ENCODE results near the gene IFT74.

IFT74 gene

DNA sequence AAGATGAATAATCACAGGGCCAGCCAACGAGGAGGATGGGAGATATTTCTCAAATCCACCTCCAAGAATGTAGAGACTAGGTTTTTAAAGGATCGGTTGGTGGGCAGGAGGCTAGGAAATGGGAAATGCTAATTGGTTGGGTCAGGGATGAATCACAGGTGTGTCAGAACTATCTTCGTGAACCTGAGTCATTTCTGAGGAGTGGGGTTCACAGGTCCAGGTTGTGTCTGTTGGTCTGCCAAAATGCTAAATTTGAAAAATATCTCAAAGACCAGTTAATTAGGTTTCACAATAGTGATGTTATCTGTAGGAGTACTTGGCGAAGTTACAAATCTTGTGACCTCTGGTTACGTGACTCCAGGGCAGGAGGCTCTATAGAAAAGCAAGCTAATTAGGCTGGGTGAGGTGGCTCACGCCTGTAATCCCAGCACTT, 6.6 kb upstream of the IFT74 start:
- Mint-ChIP-seq H3K4me3 (no peak overlapping the region), H3K27me3 (ENCODE audit: low read depth) (no peaks in the 10 kb centered on the region), H3K4me1 (ENCODE audit: low read depth) (peaks cover 28% of the 10 kb centered on the region), H3K27ac (no peak overlapping the region), H3K9me3 (no peaks in the 10 kb centered on the region), H3K36me3 (ENCODE audit: low read depth) (peaks cover 11% of the 10 kb centered on the region)
- no peak for DNase-seq (ENCODE audit: low spot score)

DNA sequence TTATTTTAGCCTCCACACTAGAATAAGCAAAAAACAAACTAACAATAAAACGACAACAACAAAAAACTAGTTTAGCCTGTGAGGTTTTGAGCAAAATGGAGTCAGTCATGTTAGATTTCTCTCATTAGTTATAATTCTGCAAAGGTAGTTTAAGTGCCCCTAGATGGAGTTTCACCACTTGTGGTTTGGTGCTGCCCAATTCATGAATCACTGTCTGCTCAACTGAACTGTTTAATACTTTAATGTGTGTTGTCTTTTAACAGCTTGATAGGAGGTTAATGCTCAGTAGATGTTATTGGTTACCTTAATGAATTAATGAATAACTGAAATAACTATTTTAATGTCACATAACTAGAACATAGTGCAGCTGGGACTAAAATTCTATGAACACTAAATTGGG, 5.7 kb upstream of the IFT74 start:
- Mint-ChIP-seq H3K4me3 (no peak overlapping the region), H3K27me3 (ENCODE audit: low read depth) (no peaks in the 10 kb centered on the region), H3K27ac (no peak overlapping the region), H3K9me3 (no peaks in the 10 kb centered on the region), H3K4me1 (ENCODE audit: low read depth) (peaks cover 32% of the 10 kb centered on the region), H3K36me3 (ENCODE audit: low read depth) (peaks cover 9% of the 10 kb centered on the region)
- no peak for DNase-seq (ENCODE audit: low spot score)

DNA sequence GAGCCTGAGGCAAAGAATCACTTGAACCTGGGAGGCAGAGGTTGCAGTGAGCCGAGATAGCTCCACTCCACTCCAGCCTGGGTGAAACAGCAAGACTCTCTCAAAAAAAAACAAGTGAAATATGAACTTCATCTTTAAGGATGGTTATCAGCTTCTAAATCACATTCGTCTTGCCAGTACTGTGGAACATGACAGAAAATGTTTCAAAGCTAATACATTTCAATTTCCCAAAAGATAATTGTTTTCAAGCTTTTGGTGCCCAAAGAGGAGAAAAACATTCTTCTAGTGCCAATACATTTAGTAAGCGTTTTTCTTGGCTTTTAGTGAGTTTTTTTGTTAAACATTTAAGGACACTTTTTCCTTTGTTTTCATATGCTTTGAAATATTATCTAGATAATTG, 4.4 kb upstream of the IFT74 start:
- Mint-ChIP-seq H3K4me1 (ENCODE audit: low read depth) (peaks cover 34% of the 10 kb centered on the region), H3K27ac (no peak overlapping the region), H3K4me3 (no peak overlapping the region), H3K27me3 (ENCODE audit: low read depth) (no peaks in the 10 kb centered on the region), H3K9me3 (no peaks in the 10 kb centered on the region), H3K36me3 (ENCODE audit: low read depth) (no peaks in the 10 kb centered on the region)
- no peak for DNase-seq (ENCODE audit: low spot score)

DNA sequence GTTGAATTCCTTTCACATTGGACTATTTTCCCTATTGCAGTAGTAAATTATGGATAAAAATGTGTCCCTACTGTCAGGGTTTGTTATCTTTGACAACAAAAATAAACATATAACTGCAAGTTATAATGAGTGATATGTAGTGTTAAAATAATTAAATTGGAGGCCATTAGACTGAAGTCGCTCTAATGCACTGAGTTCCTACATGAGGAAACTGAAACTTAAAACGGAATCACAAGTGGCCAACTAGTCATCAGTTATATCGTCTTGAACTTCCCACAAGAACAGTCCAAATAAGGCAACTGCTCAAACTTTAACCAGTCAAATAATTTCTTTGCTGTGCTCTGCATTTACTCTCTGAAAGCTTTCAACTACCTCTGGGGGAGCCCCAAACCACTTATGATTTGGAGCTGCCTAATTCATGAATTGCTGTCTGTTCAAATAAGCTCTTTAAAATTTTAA, 2.1 kb upstream of the IFT74 start:
- Mint-ChIP-seq H3K27ac (peak overlapping the region; percentile 65), H3K9me3 (no peaks in the 10 kb centered on the region), H3K4me1 (ENCODE audit: low read depth) (peaks cover 36% of the 10 kb centered on the region), H3K27me3 (ENCODE audit: low read depth) (no peaks in the 10 kb centered on the region), H3K4me3 (peak overlapping the region; percentile 47), H3K36me3 (ENCODE audit: low read depth) (no peaks in the 10 kb centered on the region)
- no peak for DNase-seq (ENCODE audit: low spot score)

DNA sequence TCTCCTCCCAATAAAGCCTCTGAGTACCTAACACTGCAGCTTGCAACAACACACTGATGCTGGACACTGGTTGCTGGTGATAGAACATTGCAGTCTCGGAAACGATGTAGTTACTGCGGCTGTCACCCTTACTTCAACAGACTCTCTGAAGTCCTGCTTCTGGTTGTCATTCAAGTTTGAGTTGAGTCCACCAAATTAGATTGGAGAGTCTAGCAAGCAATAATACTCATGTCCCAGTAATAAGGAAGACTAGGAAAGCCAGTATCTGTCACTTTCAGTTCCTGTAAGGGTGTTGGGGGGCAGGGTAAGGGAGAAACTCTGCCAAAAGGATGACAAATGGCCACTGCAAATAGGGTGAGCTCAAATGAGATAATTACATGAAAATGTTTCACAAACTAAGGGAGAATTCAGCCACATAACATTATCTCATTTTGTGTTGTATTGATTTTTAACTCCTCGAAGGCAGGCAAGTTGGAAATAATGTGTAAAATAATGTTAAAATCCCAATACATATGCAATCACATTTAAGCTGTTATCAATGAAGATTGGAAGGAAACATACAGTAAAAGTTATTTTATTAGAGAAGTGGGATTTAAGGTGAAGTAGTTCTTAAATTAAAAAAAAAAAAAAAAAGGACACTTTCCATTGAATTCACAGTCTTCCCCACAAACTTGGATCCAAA, 849 bp upstream of the IFT74 start:
- peak overlapping the region; percentile 96 for H3K27ac Mint-ChIP-seq
- H3K4me3 Mint-ChIP-seq, result peak overlapping the region; percentile 87
- H3K9me3 Mint-ChIP-seq, result no peaks in the 10 kb centered on the region
- H3K27me3 Mint-ChIP-seq (ENCODE audit: low read depth), result no peaks in the 10 kb centered on the region
- DNase-seq (ENCODE audit: low spot score), result no peak
- H3K36me3 Mint-ChIP-seq (ENCODE audit: low read depth), result no peaks in the 10 kb centered on the region
- peaks cover 36% of the 10 kb centered on the region for H3K4me1 Mint-ChIP-seq (ENCODE audit: low read depth)

DNA sequence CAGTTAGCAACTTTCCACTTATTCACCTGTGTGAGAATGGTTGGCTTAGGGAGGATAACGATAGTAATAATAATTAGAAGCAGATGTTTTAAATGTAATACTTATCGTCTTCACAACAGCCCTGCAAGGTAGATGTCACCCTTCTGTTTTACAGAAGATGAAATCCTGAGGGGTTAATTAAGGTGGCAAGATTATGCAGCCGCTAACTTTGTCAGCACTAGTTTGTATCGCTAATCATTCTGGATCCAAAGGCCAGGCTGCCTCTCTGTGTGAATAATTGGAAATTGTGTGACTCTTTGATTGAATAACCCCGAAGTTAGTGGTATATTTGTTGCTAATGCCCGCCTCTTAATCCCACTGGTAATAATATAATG, 635 bp downstream of the IFT74 start:
- Mint-ChIP-seq H3K4me3 (peak overlapping the region; percentile 87), H3K4me1 (ENCODE audit: low read depth) (peaks cover 40% of the 10 kb centered on the region), H3K36me3 (ENCODE audit: low read depth) (no peaks in the 10 kb centered on the region), H3K27ac (peak overlapping the region; percentile 96), H3K9me3 (no peaks in the 10 kb centered on the region), H3K27me3 (ENCODE audit: low read depth) (no peaks in the 10 kb centered on the region)
- no peak for DNase-seq (ENCODE audit: low spot score)

DNA sequence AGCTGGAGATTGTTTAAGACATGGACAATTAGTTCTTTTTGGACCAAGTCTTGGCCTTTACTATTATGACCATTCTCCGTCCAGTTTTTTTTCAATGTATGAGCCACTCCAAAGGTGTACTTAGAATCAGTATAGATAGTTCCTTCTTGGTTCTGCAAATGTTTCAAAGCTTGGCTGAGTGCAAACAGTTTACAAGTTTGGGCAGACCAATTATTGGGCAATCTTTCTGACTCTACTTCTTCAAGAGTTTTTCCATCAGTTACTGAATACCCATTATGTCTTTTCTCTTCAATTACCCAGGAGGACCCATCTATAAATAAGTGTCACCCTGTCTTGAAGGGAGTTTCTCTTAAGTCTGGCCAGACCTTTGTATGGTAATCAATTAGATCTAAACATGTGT, 15.5 kb downstream of the IFT74 start:
- Mint-ChIP-seq H3K27me3 (ENCODE audit: low read depth) (no peaks in the 10 kb centered on the region), H3K36me3 (ENCODE audit: low read depth) (peaks cover 3% of the 10 kb centered on the region), H3K4me3 (no peak overlapping the region), H3K9me3 (peaks cover 3% of the 10 kb centered on the region), H3K4me1 (ENCODE audit: low read depth) (no peaks in the 10 kb centered on the region), H3K27ac (no peak overlapping the region)
- DNase-seq (ENCODE audit: low spot score), result no peak

DNA sequence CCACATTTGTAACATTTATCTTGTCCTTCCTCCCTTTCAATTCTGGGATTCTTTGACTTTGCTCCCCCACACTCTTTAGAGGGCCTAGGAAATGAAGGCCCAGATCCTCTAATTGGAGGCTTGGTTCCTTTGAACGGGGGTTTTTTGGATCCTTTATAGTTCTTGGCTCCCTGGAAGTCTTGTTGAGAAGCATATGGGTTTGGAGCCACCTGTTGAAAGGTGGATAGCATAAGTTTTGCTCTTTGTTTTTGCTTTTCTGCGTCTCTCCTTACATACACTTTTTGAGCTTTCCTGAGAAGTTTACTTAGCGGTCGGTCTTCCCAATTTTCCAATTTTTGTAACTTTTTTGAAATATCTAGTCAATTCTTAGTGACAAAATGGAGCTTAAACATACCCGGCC, 17.8 kb downstream of the IFT74 start:
- no peak overlapping the region for H3K27ac Mint-ChIP-seq
- no peaks in the 10 kb centered on the region for H3K4me1 Mint-ChIP-seq (ENCODE audit: low read depth)
- H3K36me3 Mint-ChIP-seq (ENCODE audit: low read depth), result no peaks in the 10 kb centered on the region
- no peaks in the 10 kb centered on the region for H3K9me3 Mint-ChIP-seq
- H3K4me3 Mint-ChIP-seq, result no peak overlapping the region
- no peaks in the 10 kb centered on the region for H3K27me3 Mint-ChIP-seq (ENCODE audit: low read depth)
- DNase-seq (ENCODE audit: low spot score), result no peak

DNA sequence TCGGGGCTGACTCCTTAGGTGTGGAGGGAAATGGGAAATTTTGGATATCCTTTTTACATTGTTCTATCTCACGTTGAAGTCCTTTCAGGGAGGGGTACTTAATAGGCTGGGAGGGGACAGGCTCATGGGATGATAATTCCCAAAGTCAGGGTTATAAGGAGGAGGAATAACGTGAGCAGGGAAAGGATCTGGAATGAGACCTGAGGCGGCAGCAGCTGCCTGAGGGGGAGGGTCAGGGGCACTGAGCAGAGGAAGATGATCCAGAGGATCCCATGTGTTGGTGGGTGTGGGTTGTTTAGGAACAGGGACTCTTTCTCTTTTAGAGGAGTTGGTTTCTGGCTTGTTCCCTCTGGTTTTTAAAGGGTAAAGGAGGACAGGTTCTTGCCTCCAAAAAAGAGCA, 18.7 kb downstream of the IFT74 start:
- H3K36me3 Mint-ChIP-seq (ENCODE audit: low read depth), result no peaks in the 10 kb centered on the region
- H3K9me3 Mint-ChIP-seq, result no peaks in the 10 kb centered on the region
- no peak overlapping the region for H3K27ac Mint-ChIP-seq
- no peak for DNase-seq (ENCODE audit: low spot score)
- H3K27me3 Mint-ChIP-seq (ENCODE audit: low read depth), result no peaks in the 10 kb centered on the region
- H3K4me1 Mint-ChIP-seq (ENCODE audit: low read depth), result no peaks in the 10 kb centered on the region
- no peak overlapping the region for H3K4me3 Mint-ChIP-seq

DNA sequence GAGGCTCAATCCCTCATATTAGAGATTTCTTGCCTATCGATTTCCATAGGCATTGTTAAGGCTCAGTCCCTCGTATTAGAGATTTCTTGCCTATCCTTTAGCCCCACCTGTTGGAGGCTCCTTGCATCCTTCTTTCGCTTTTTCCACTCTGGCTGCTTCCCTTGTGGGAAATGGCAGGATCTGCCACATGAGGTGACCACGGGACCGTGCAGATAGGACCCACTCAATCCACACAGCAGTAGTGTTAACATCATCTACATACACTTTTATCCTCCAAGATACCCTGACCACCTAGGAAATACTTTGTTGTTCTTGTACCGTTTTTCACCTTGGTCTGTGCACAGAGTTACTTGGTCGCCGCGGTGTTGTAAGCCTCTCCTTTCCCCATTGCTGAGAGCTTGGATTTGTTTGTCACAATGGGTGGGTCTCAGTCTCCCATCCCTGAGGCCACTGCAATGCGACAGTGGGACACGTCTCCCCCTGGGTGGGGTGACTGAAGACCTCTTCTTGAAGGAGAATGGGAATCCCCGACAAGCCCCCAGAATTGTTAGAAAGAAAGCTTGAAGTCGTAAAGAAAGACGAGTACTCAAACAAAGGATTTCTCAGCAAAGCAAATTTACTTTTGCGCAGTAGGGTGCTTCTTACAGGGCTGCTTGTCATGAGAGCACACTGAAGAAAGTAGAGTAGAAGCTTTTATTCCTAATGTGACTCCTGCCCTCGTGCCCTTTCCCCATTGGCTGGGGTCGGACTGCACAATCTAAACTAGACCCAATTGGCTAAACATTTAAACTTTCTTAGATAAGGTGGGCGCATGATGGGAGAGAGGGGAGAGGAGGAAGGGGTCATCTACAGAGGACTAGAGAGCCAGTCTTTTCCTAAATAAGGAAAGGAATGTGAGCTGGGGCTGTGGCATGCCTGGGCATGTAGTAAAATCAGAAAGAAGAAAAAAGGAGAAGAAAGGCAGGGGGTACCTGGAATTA, 19.8 kb downstream of the IFT74 start:
- H3K4me1 Mint-ChIP-seq (ENCODE audit: low read depth), result no peaks in the 10 kb centered on the region
- no peak overlapping the region for H3K4me3 Mint-ChIP-seq
- no peak overlapping the region for H3K27ac Mint-ChIP-seq
- DNase-seq (ENCODE audit: low spot score), result no peak
- H3K9me3 Mint-ChIP-seq, result no peaks in the 10 kb centered on the region
- no peaks in the 10 kb centered on the region for H3K27me3 Mint-ChIP-seq (ENCODE audit: low read depth)
- no peaks in the 10 kb centered on the region for H3K36me3 Mint-ChIP-seq (ENCODE audit: low read depth)

DNA sequence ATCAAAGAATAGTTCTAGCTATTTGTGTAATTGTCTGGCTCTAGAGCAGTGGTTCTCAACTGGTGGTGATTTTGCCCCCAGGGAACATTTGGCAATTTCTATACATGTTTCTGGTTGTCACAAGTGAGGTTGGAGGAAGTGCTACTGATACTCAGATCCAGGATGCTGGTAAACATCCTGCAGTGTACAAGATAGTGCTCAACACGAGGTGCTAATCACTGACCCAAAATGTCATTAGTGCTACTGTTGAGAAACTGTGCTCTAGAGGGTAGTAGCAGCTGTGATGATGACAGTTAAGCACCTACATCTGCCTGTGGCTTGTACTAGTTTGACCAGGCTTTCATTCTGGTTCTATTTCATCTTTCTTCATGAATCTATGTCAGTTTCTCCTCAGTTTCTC, 27.1 kb downstream of the IFT74 start:
- peaks cover 7% of the 10 kb centered on the region for H3K36me3 Mint-ChIP-seq (ENCODE audit: low read depth)
- no peaks in the 10 kb centered on the region for H3K27me3 Mint-ChIP-seq (ENCODE audit: low read depth)
- no peak overlapping the region for H3K4me3 Mint-ChIP-seq
- no peaks in the 10 kb centered on the region for H3K9me3 Mint-ChIP-seq
- no peak overlapping the region for H3K27ac Mint-ChIP-seq
- H3K4me1 Mint-ChIP-seq (ENCODE audit: low read depth), result no peaks in the 10 kb centered on the region
- no peak for DNase-seq (ENCODE audit: low spot score)

DNA sequence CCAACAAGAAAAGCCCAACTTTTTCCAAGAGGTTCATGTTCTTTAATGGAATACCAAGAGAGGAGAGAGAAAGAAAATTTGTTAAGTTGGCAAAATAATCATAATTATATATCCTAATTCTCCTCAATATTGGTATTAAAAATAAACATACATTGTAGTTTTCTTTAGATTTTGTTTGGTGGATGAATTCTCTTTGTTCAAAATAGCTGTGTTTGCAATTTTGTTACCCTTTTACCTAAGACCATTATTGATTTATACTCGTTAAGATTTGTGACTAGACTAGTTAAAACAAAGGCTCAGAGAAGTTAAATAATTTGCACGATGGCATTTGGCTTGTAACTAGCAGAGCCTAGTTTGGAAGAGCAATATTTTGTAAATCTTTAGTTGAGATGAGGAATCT, 39.6 kb downstream of the IFT74 start:
- H3K36me3 Mint-ChIP-seq (ENCODE audit: low read depth), result no peaks in the 10 kb centered on the region
- no peak for DNase-seq (ENCODE audit: low spot score)
- H3K27me3 Mint-ChIP-seq (ENCODE audit: low read depth), result no peaks in the 10 kb centered on the region
- H3K27ac Mint-ChIP-seq, result no peak overlapping the region
- H3K4me3 Mint-ChIP-seq, result no peak overlapping the region
- H3K9me3 Mint-ChIP-seq, result no peaks in the 10 kb centered on the region
- no peaks in the 10 kb centered on the region for H3K4me1 Mint-ChIP-seq (ENCODE audit: low read depth)

DNA sequence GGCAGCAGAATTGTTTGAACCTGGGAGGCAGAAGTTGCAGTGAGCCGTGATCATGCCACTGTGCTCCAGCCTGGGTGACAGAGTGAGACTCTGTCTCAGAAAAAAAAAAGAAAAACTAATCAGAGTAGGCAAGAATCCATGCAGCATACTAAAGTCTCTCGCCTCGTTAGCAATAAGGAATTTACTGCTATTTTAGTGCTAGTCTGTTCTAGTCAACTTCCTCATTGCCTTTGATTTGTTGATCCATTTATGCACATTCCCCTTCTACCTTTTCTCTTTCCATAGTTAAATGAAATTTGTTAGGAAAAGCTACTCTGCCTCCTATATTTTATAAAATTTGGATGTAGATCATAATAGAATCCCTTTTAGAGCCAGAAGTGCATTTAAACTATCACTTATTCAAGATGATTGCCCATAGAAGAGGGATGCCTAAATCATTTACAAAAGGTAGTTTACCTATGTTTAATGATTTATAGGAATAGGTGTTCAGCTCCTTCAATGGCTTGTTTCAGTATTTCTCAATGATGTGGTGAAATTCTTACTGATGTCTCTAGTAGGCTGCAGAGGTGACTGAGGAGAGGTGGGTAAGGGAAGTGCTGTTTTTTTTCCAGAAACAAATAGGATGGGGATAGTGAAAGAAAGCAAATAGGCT, 47.3 kb downstream of the IFT74 start:
- no peaks in the 10 kb centered on the region for H3K4me1 Mint-ChIP-seq (ENCODE audit: low read depth)
- no peaks in the 10 kb centered on the region for H3K36me3 Mint-ChIP-seq (ENCODE audit: low read depth)
- DNase-seq (ENCODE audit: low spot score), result no peak
- no peaks in the 10 kb centered on the region for H3K9me3 Mint-ChIP-seq
- H3K4me3 Mint-ChIP-seq, result no peak overlapping the region
- H3K27ac Mint-ChIP-seq, result no peak overlapping the region
- no peaks in the 10 kb centered on the region for H3K27me3 Mint-ChIP-seq (ENCODE audit: low read depth)

DNA sequence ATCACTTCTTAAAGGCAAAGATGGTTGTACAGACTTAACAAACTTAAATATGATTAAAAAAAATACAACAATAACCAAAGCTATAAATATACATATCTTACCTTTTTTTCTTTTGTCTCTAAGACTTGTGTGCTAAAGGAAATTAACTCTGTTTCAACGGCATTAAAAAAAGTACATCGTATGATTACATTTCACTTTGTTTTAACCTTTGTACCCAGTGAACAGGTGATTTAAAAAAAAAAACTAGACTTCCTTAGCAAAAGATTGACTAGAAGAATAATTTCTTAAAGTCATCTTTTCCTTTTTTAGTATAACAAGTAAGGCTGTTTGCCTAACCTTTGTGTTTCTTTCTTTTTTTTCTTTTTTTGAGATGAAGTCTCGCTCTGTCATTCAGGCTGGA, 49.3 kb downstream of the IFT74 start, which contains the start of gene LRRC19:
TSS of gene LRRC19 (minus strand) at position 182 of the 400 bp plus-strand sequence. CDS start 5,978 bp downstream, outside the sequence.
- Mint-ChIP-seq H3K9me3 (no peaks in the 10 kb centered on the region), H3K27ac (no peak within 1 kb of the TSS), H3K27me3 (ENCODE audit: low read depth) (no peaks in the 10 kb centered on the region), H3K4me1 (ENCODE audit: low read depth) (no peaks in the 10 kb centered on the region), H3K36me3 (ENCODE audit: low read depth) (no peaks in the 10 kb centered on the region), H3K4me3 (no peak within 1 kb of the TSS)
- DNase-seq (ENCODE audit: low spot score), result no peak

Measured in T-helper 2 cell treated with Interferon-gamma antibody and Interleukin-4, amounts not matched to agents 5 μg/mL and 100 μg/mL, for 36 hours (primary cell).